GM12874 (cell line): ENCODE results near the gene SHANK1.

Experiments used
- CTCF ChIP-seq: IDR thresholded peaks from 2 replicates; pipeline ENCODE4 v1.5.1; 2011; ENCODE audit warnings: low read depth, mild to moderate bottlenecking, control low read depth, low read length, moderate library complexity; ENCODE audit not compliant: insufficient read depth

The SHANK1 gene

GRCh38 chr19:50646074-50646807 lies 73.4 kb downstream of the SHANK1 start:
- no peak for TF ChIP-seq CTCF

GRCh38 chr19:50645107-50645506 lies 74.5 kb downstream of the SHANK1 start:
- TF ChIP-seq CTCF, result no peak

GRCh38 chr19:50644315-50644915 lies 75.2 kb downstream of the SHANK1 start:
- TF ChIP-seq CTCF, result no peak

GRCh38 chr19:50640368-50640767 lies 79.2 kb downstream of the SHANK1 start:
- TF ChIP-seq CTCF, result no peak

DNA sequence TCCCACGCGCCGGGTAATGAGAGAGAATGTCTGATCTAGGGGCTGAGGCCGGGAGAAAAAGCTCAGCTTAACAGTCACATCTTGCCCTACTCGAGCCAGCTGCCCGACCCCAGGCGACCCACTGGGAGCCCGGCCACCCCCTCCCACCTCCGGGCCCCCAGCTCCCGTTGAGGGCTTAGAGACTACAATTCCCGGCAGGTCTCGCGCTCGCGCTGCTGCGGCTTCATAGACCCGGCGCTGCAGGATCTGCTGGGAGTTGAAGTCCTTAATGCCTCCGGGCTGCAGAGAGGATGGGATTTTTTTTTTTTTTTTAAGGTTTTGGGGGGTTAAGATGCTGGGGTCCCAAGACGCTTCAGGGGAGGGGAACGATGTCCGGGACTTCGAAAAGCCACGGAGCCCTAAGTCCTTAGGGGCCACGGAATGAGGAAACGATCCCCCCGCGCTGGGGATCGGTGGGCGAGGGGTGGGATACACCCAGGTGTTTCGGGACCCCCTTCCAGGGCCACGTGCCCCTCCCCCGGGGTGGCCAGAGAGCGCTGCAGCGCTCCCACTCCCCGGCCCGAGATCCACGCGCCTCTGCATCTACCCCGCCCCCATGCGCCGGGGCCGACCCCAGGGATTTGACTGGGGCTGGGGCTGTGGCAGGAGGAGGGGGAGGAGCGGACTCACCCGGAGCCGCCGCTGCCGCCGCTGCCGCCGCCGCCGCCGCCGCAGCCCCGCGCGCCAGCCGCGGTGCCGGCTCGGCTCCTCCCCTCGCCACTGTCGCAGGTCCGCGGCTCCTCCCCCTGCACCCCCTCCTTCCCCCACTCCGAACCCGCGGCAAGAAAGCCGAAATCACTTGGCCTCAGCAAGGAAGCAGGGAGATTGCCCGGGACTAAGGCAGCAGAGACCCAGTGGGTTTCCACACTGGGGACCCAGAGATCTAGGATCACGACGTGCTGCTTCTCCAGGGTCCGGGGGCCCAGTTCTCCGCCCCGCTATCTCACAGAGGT lies 80.2 kb downstream of the SHANK1 start, which contains the start of gene SYT3:
SYT3 (minus strand) TSS at position 761 of the 992 bp plus-strand sequence. CDS start 2,470 bp downstream, outside the sequence.
- TF ChIP-seq CTCF, result no peak

DNA sequence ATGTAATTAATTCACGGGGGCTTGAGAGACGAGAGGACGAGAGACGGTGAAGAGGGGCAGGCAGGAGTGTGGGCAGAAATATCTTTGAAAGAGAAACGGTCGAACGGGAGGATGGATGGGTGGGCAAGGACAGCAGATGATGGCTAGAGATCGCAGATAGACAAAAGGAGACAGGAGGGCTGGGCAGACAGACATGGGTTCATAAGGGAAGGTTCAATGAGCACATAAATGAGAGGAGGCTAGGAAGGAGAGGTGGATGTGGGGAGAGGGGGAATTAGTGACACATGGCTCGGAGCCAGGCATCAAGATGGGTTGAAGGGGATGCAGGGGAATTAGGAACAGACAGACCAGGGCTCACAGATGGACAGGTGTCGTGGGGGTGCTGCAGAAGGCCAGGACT lies 81.0 kb downstream of the SHANK1 start:
- no peak for TF ChIP-seq CTCF
